ENCODE data around the gene NEK10.

NEK10 gene

DNA sequence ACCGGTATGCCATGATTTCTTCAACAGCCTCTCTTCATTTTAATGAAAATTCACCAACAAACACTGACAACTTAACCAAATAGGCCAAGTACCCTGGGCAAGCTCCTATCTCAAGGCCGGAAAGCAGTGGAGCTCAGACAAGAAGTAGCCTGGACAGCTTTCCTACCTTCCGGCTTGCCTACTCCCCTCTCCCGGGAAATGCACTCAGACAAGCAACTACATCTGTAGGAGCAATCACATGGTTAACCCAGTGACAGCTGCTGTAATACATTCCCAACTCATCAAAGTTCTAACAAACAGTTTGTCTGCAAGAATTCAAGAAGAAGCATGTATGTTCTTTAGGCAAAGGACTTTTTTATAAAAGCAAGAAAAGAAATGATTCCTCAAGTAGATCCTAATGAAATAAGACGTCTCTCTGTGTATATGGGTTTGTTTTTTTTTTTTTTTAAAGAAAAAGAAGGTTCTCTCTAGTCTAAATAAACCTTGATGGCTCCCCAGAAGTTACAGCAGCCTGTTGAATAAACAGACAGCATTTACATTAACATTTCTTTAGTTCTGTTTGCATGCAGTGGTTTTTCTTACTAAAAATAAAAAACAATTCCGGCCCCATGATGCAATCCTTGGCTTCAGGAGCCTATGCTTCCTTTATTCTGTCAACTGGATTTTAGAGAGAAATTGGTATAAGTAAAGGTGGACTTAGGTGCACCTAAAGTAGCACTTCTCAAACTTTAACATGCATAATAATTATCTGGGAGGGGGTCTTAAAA, 278.7 kb downstream of the NEK10 start:
- DNase-seq, result no peak

- DNase-seq, result no peak
Observed at GRCh38 chr3:27089645-27090044, 279.5 kb downstream of the NEK10 start.

DNA sequence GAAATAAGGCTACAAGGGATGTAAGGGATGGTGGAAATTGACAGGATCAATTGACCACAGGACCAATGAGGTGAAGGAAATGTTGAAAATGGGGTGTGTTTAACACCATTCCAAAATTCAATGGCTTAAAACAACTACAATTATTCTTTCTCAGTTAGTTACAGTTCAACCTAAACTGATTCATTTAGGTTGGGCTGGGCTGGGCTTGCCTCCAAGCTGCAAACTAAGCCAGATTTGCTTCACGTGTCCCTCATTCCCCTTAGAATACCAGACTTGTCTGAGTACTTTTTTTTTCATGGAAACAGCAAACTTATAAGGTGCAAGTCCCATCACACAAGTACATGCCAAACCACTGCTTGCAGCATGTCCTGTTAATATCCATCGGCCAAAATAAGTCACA, 280.1 kb downstream of the NEK10 start:
- DNase-seq, result no peak

GRCh38 chr3:27085829-27086730, 283.1 kb downstream of the NEK10 start:
- DNase-seq, result no peak

- DNase-seq, result no peak
Observed at GRCh38 chr3:27081992-27082607, 287.1 kb downstream of the NEK10 start.

DNA sequence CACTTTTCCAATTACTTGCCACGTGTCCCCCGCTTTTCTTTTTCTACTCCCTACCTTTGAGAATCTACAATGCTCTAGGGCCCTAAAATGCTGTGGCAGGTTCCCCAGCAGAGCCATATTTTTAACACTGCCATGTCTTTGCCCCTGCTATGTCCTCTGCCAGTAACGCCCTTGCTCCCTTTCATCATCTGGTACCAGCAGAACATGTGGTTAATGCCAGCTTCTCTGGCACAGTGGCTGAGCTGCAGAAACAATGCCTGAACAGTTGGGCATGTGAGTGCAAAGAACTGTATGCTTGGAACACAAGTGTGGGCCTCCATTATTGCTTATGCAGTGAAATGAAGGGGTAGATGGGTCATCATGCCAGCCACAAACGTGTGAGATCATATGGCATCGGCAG, 287.6 kb downstream of the NEK10 start:
- DNase-seq, result no peak

DNA sequence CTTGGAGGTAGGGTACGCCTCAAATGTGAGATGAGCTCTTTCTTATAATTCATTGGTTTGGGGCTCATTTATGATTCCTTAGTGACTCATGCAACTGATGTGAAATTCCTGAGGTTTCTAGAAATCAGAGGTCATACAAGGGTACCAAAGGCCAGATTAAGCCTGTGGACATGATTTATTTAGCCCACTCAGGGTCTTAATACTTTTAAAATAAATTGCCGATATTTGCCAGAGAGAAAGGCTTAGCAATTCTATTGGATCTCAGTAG, 289.0 kb downstream of the NEK10 start:
- DNase-seq, result no peak

DNA sequence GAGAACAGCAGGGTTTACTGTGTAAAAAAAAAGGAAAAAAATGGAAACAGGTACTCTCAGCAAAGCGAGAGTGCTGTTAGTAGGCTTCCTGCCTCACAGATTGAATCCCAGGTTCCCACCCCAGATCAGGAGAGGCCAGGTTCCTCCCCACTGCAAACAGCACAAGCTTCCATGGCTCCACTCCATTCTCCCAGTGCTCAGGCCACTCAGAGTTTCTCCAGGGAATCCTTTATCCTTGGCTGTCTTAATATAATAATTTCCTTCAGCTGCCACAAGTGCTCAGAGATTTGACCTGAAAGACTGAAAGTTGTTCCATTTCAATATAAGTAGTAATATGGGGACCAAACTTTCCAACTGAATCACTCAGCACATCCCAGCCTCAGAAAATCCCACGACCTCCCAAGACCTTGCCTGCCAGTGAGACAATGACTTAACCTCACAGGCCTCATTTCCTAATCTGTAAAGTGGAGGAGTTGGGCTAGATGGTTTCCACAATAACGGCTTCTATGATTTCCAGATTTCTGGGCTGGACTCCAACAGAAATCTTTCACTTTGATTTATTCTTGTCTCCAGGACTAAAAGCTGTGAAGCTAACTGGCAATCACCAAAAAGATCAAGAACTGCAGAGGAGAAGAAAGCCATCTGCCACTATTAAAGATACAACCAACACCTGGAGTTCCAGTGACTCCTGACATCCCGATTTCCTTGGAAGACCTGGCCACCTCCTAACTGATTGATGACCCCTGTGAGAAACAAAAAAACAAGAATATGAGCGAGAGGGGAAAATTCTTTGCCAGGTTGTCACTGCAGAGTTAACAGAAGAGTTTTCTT, 289.5 kb downstream of the NEK10 start:
- DNase-seq, result no peak

DNA sequence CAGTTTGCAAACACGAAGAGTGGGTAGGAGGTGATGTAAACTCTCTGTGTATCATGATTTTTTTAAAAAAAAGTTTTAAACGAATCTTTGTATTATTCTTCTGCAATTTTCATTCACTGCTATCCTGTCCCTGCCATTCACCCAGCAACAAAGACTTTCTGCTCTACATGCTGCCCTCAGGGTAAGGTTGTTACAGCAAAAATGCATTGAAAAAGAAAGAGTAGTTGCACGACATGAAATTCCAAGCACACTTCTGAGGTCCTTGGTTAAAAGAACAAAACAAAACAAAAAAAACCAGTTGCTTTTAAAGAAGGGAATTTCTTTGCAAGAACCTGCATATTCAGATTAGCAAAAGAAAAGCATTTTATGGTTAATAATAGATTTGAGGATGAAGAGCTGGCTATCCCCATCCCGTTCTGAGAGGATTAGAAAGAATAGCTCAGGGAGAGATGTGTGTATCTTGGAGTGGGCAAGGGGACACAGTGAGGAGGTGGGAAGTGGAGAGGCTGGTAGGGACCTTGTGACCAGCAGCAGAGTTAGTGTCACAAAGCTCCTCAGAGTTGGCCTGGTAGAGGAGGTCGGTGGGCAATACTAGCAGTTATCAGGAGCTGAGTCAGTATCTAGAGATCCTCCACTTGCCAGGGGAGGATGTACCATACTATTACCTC, 290.8 kb downstream of the NEK10 start:
- DNase-seq, result no peak

GRCh38 chr3:27076815-27077630, 292.2 kb downstream of the NEK10 start:
- no peak for DNase-seq

DNA sequence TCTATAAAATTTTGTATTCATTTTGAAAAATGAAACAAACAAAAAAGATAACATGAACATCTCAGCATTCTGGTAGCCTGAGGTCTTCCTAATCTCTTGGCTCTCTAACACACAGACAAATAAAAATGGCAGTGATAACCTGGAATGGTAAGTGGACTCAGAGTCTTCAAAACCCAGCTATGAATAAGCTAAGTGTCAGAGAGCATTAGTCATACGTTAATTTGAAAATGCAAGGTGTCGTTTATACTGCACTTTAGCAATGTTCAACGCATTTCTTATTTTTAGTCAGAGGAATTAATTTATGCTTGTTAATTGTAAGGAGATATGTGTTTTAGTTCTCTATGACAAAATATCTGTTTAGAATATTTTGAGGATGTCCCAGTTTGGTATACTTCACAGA, 294.3 kb downstream of the NEK10 start:
- no peak for DNase-seq

DNA sequence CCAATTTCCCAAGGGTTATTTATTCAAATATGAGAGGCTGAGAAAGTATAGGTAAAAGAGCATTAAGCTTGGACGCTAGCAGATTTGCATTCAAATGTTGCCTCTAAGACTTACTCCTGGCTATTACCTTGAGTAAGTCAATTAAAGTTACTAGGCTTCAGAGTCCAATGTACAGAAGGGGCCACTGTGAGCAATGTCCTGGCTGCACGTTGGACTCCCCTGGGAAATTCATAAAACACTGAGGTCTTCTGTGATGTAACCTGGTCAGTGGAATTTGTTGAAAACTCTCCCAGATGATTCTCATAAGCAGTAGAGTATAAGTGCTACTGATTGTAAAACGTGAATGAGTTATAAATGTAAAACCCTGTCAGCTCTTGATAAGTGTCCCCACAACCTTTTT, 295.3 kb downstream of the NEK10 start:
- no peak for DNase-seq

GRCh38 chr3:27072810-27073651, 296.2 kb downstream of the NEK10 start:
- DNase-seq, result no peak

GRCh38 chr3:27060336-27060735, 308.8 kb downstream of the NEK10 start:
- DNase-seq, result no peak
